GM12801 (cell line): Measurements from ENCODE around the gene ST8SIA6.

Source experiments
- CTCF ChIP-seq: IDR thresholded peaks from one replicate; pipeline ENCODE4 v1.5.1; 2011; ENCODE audit warnings: control low read depth; ENCODE audit not compliant: insufficient read length; ENCODE audit errors: extremely low read depth

Gene ST8SIA6

DNA sequence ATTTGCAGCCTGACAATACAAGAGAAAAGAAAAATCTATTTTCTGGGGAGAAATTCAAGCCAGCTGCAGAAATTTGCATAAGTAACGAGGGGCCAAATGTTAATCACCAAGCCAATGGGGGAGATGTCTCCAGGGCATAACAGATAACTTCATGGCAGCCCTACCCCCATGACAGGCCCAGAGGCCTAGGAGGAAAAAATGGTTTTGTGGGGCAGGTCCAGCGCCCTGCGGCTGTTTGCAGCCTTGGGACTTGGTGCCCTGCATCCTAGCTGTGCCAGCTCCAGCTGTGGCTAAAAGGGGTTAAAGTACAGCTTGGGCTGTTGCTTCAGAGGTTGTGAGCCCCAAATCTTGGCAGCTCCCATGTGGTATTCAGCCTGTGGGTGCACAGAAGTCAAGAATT, 172.1 kb downstream of the ST8SIA6 start:
- no peak for TF ChIP-seq CTCF

DNA sequence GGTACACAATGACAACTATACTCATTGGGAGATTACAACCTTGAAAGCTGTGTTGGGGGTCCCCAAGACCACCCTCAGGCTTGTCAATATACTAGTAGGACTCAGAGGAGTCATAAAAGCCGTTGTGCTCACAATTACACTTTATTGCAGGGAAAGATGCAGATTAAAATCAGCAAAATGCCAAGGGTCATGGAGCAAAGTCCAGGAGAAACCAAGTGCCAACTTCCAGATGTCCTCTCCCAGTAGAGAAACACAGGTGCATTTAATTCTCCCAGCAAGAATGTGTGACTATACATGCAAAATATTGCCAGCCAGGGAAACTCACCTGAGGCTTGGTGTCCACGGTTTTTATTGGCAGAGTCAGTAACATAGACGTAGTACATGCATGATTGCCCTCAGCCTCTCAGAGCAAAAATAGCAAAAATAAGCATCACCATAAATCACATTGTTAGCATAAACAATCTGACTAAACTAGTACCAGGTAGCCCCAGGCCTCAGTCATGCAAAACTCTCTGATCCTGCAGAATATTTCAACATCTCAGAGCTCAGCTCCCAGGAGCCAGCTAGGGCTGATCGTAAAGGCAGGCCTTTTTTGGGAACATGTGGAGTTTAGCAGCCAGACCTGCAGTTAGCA, 175.7 kb downstream of the ST8SIA6 start:
- TF ChIP-seq CTCF = no peak

- TF ChIP-seq CTCF = no peak
Measured at GRCh38 chr10:17276756-17277424, 177.5 kb downstream of the ST8SIA6 start.

GRCh38 chr10:17273403-17273802, 181.0 kb downstream of the ST8SIA6 start:
- no peak for TF ChIP-seq CTCF

DNA sequence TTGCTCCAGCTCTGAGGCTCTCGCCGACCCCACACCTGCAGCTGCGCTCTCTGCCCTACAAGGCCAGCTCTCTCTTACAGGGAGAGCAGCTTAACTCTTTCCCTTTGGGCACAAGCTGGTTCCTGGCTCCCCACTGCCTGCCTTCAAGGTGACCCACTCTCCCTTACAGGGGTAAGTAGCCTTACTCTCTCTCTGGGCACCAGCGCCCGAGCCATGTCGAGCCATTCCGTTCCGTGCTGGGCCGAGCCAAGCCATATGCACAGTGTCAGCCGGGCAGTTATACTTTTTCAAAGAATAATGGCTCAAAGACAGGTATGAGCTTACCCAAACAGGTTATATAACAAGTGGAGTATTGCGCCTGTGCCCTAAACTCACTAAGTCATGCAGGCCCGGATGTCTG, 181.7 kb downstream of the ST8SIA6 start:
- TF ChIP-seq CTCF = no peak
